ENCODE data around the gene FOXJ1.
"Not testable (repeated sequence)": the region's sequence is repeated elsewhere in the genome, so short reads cannot be mapped to it uniquely, and the experiment has no call there.

The FOXJ1 gene

DNA sequence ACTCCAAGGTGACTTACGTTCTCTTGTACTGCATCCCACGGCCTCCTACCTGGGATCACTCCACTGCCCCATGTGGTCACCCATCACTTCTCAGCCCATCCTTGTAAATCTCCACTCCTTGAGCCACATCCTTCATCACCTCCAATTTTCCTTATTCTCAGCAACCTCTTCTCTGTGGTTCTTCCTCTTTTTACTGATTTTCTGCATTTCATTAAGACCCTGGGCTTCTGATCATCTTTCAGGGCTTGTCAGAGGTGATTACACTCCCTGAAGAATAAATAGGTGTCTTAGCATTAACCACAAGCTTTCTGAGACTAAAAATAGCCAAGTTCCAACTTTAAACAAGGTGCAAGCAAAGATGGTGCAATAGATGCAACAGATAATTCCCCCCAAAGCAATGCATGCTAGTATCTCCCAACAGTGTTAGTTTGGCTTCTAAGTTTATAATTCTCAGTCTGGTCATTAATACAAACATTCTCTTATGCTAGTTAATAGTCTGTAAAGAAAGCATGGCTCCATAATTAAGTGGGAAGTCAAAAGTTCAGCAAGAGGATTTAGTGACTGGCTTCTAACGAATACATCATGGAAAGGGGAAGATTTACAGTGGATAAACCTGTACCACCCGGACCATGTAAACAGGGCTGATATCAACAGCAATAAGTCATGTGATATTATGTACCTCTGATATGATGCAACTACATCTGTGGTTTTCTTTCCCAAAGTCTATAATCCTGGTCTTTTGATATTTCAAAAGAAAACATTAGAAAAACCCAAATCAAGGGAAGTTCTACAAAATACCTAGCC is 47.4 kb upstream of the FOXJ1 start:
- H4K20me1 ChIP-seq (ENCODE audit: control insufficient read depth, insufficient read depth, low read depth, low read length): no peaks in the 10 kb centered on the region
- no peak overlapping the region for H3K4me3 ChIP-seq (ENCODE audit: low read length)
- no peak overlapping the region for H3K27ac ChIP-seq (ENCODE audit: low read depth, low read length)
- TF ChIP-seq, protein P1, sequence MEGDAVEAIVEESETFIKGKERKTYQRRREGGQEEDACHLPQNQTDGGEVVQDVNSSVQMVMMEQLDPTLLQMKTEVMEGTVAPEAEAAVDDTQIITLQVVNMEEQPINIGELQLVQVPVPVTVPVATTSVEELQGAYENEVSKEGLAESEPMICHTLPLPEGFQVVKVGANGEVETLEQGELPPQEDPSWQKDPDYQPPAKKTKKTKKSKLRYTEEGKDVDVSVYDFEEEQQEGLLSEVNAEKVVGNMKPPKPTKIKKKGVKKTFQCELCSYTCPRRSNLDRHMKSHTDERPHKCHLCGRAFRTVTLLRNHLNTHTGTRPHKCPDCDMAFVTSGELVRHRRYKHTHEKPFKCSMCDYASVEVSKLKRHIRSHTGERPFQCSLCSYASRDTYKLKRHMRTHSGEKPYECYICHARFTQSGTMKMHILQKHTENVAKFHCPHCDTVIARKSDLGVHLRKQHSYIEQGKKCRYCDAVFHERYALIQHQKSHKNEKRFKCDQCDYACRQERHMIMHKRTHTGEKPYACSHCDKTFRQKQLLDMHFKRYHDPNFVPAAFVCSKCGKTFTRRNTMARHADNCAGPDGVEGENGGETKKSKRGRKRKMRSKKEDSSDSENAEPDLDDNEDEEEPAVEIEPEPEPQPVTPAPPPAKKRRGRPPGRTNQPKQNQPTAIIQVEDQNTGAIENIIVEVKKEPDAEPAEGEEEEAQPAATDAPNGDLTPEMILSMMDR (IDR thresholded peaks at IDR 0.05; ENCODE audit: low read depth, low read length, poor library complexity, severe bottlenecking): peak; percentile 15
- no peak for TF ChIP-seq EZH2phosphoT487 (IDR thresholded peaks at IDR 0.05; ENCODE audit: borderline replicate concordance, low read length)
- H3K9me3 ChIP-seq (ENCODE audit: control insufficient read depth, insufficient read depth, low read length): no peaks in the 10 kb centered on the region
- peaks cover 36% of the 10 kb centered on the region for H3K4me1 ChIP-seq (ENCODE audit: control insufficient read depth, low read length)
- H3K9me2 ChIP-seq (replicated peaks; ENCODE audit: control insufficient read depth, low read length): no peaks in the 10 kb centered on the region
- no peak overlapping the region for H3K4me2 ChIP-seq (ENCODE audit: low read length)
- H3K79me2 ChIP-seq (ENCODE audit: control insufficient read depth, low read length): no peaks in the 10 kb centered on the region
- no peaks in the 10 kb centered on the region for H3K36me3 ChIP-seq (ENCODE audit: control insufficient read depth, low read length)
- peaks cover 10% of the 10 kb centered on the region for H3F3A ChIP-seq (ENCODE audit: control insufficient read depth, insufficient read depth)
- peaks cover 39% of the 10 kb centered on the region for H3K27me3 ChIP-seq (ENCODE audit: control insufficient read depth, low read length)

DNA sequence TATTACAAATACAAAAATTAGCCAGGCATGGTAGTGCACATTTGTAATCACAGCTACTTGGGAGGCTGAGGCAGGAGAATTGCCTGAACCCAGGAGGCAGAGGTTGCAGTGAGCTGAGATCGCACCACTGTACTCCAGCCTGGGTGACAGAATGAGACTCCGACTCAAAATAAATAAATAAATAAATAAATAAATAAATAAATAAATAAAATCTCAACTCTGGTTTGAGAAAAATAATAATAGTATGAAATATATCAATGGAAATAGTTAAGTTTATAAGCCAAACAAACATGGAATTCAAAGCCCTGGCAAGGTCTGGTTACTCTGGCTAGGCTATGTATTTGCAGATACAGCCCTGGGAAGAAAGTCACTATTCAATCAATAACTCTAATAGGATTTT is 45.7 kb upstream of the FOXJ1 start:
- H3K4me2 ChIP-seq (ENCODE audit: low read length); H3K9me2 ChIP-seq (replicated peaks; ENCODE audit: control insufficient read depth, low read length); H3K4me3 ChIP-seq (ENCODE audit: low read length); H3K9me3 ChIP-seq (ENCODE audit: control insufficient read depth, insufficient read depth, low read length); H3K27ac ChIP-seq (ENCODE audit: low read depth, low read length); H3F3A ChIP-seq (ENCODE audit: control insufficient read depth, insufficient read depth); H3K36me3 ChIP-seq (ENCODE audit: control insufficient read depth, low read length); H3K79me2 ChIP-seq (ENCODE audit: control insufficient read depth, low read length); H4K20me1 ChIP-seq (ENCODE audit: control insufficient read depth, insufficient read depth, low read depth, low read length): not testable (repeated sequence)
- Histone ChIP-seq H3K27me3 (ENCODE audit: control insufficient read depth, low read length) (peaks cover 25% of the 10 kb centered on the region), H3K4me1 (ENCODE audit: control insufficient read depth, low read length) (peaks cover 36% of the 10 kb centered on the region)

DNA sequence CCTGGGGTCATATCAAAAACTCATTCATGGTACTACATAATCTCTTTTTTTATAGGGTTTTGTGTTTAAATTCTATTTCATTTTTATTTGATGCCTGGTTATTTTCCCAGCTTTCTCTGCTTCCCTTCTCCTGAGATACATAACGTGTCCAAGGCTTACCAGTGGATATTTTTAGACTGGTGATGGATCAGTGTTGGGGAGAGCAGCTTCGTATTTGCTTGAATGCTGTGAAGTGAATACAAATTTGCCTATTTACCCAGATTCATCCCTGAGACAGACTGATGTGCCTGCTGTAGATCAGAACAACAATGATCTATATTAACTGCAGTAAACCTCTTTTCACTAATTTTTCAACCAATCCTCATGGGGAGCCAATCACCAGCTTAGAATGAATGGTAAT is 43.2 kb upstream of the FOXJ1 start:
- TF ChIP-seq EZH2phosphoT487 (IDR thresholded peaks at IDR 0.05; ENCODE audit: borderline replicate concordance, low read length): no peak
- Histone ChIP-seq H4K20me1 (ENCODE audit: control insufficient read depth, insufficient read depth, low read depth, low read length) (no peaks in the 10 kb centered on the region), H3K4me1 (ENCODE audit: control insufficient read depth, low read length) (peaks cover 36% of the 10 kb centered on the region), H3K36me3 (ENCODE audit: control insufficient read depth, low read length) (no peaks in the 10 kb centered on the region), H3K79me2 (ENCODE audit: control insufficient read depth, low read length) (no peaks in the 10 kb centered on the region), H3F3A (ENCODE audit: control insufficient read depth, insufficient read depth) (peaks cover 6% of the 10 kb centered on the region; the same call in 1 of the 2 replicates), H3K4me3 (ENCODE audit: low read length) (no peak overlapping the region), H3K9me3 (ENCODE audit: control insufficient read depth, insufficient read depth, low read length) (no peaks in the 10 kb centered on the region), H3K4me2 (ENCODE audit: low read length) (no peak overlapping the region; the same call in 1 of the 2 replicates), H3K9me2 (replicated peaks; ENCODE audit: control insufficient read depth, low read length) (no peaks in the 10 kb centered on the region), H3K27me3 (ENCODE audit: control insufficient read depth, low read length) (peaks cover 16% of the 10 kb centered on the region), H3K27ac (ENCODE audit: low read depth, low read length) (no peak overlapping the region)

DNA sequence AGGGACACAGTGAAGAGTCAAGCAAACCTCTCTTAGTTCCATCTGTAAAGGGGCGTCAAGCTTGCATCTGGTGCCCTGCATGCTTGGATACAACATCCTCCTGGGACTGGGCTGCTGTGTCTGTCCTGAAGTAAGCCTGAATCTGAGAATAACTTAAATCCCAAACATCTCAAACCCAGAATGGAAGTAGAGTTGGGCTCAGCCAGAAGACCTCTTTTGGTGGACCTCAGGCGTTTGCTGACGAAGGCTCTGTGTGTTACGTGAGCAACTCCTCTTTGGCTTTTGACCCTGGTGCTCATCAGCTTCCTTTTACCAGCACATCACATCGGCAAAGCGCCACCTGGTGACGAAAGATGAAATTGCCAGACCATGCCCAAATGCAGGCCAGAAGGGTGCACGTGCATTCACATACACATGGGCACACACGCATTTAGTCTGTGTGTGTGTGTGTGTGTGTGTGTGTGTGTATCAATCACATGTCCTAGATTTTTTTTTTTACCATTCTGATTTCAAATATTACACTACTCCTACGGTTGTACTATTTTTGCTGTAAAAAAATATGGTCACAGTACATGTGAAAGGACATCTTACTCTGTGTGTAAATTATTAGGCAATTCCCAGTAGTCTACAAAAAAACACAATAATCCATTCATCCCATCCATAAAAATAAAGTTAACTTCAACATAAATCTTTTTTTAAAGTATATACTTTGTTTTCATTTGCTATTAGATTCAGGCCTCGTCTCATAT is 41.1 kb upstream of the FOXJ1 start:
- H3K4me3 ChIP-seq (ENCODE audit: low read length): 0 out of 2 replicates have a peak overlapping the region, but pooled peaks have one; percentile 33
- H3K36me3 ChIP-seq (ENCODE audit: control insufficient read depth, low read length): no peaks in the 10 kb centered on the region
- H4K20me1 ChIP-seq (ENCODE audit: control insufficient read depth, insufficient read depth, low read depth, low read length): no peaks in the 10 kb centered on the region
- no peak for TF ChIP-seq EZH2phosphoT487 (IDR thresholded peaks at IDR 0.05; ENCODE audit: borderline replicate concordance, low read length)
- TF ChIP-seq, protein P1 (IDR thresholded peaks at IDR 0.05; ENCODE audit: low read depth, low read length, poor library complexity, severe bottlenecking): peak; percentile 93
- H3K4me2 ChIP-seq (ENCODE audit: low read length): peak overlapping the region; percentile 53
- peaks cover 4% of the 10 kb centered on the region; the same call in 1 of the 2 replicates for H3K27me3 ChIP-seq (ENCODE audit: control insufficient read depth, low read length)
- H3K9me3 ChIP-seq (ENCODE audit: control insufficient read depth, insufficient read depth, low read length): no peaks in the 10 kb centered on the region
- no peaks in the 10 kb centered on the region for H3K79me2 ChIP-seq (ENCODE audit: control insufficient read depth, low read length)
- no peaks in the 10 kb centered on the region for H3F3A ChIP-seq (ENCODE audit: control insufficient read depth, insufficient read depth)
- H3K4me1 ChIP-seq (ENCODE audit: control insufficient read depth, low read length): peaks cover 29% of the 10 kb centered on the region
- no peaks in the 10 kb centered on the region for H3K9me2 ChIP-seq (replicated peaks; ENCODE audit: control insufficient read depth, low read length)
- no peak overlapping the region for H3K27ac ChIP-seq (ENCODE audit: low read depth, low read length)
